ENCODE results near the gene FHL2. TPM values are rescaled to one million over a fixed set of nuclear protein-coding genes. Genes with fewer than 3 reads are reported as not detected.
A peak's percentile ranks its signal among the peaks of the same experiment; 100 is the strongest.

The FHL2 gene
- total and polyA plus RNA-seq, 2 of the 13 experiments (the other 11 are each of a cell fraction or from before 2014, with no cell fraction given), result 1.9 to 74.8 TPM

- peak; percentile 90 for TF ChIP-seq ZNF160 (CRISPR knock-in tag; IDR thresholded peaks at IDR 0.05)
- no peak for TF ChIP-seq NCOA5 (CRISPR knock-in tag; IDR thresholded peaks at IDR 0.05)
- 97% methylated on average over 1 of the region's 1 CpG for WGBS (ENCODE audit: low lambda C conversion rate)
- no peak overlapping the region for H3K4me3 ChIP-seq (replicated peaks in 1 of 3; ENCODE audit: insufficient read depth in 1 of 3, low read depth in 2 of 3, low read length in 3 of 3)
- ATAC-seq (no peak), DNase-seq (ENCODE audit: low spot score) (no peak), FAIRE-seq (no peak)
- H2AFZ ChIP-seq (ENCODE audit: low read length), result no peak overlapping the region
- H3K79me2 ChIP-seq (ENCODE audit: insufficient read depth, low read length), result no peaks in the 10 kb centered on the region
- H3K4me2 ChIP-seq (ENCODE audit: low read depth, low read length), result no peak overlapping the region
- H3K4me1 ChIP-seq (ENCODE audit: insufficient read depth, low read length), result no peaks in the 10 kb centered on the region
- H3K9me3 ChIP-seq (ENCODE audit: low read length), result no peaks in the 10 kb centered on the region
- H3K27me3 ChIP-seq (ENCODE audit: control insufficient read depth in 1 of 2, insufficient read depth in 2 of 2, low read length in 2 of 2), result no peaks in the 10 kb centered on the region
- H3K9ac ChIP-seq (ENCODE audit: insufficient read depth, low read depth, low read length), result no peak overlapping the region
- peaks cover 8 to 55% of the 10 kb centered on the region in 2 experiments for H3K36me3 ChIP-seq (replicated peaks in 1 of 2; ENCODE audit: control insufficient read depth in 1 of 2, insufficient read depth in 2 of 2, low read length in 2 of 2)
- BruUV-seq (replicated peaks), result no TSS peak
- intact Hi-C loops (cut with micrococcal nuclease; ENCODE audit: unreplicated experiment), result no loop called here
- no peak overlapping the region for H3K27ac ChIP-seq (ENCODE audit: extremely low read length, insufficient read depth, low read length)
- ChIA-PET POLR2A (no interaction called here), CTCF (ENCODE audit: low intra/inter-chr PET ratio, low total read pairs) (no interaction called here)
- H4K20me1 ChIP-seq (ENCODE audit: insufficient read depth, low read length), result no peaks in the 10 kb centered on the region
- in situ Hi-C loops (cut with HindIII; ENCODE audit: extremely low pct_ligation_motif_present, low pct_unique_long_range_greater_than_20kb), result no loop called here
Measured at GRCh38 chr2:105357122-105357521, 41.7 kb downstream of the FHL2 start.

DNA sequence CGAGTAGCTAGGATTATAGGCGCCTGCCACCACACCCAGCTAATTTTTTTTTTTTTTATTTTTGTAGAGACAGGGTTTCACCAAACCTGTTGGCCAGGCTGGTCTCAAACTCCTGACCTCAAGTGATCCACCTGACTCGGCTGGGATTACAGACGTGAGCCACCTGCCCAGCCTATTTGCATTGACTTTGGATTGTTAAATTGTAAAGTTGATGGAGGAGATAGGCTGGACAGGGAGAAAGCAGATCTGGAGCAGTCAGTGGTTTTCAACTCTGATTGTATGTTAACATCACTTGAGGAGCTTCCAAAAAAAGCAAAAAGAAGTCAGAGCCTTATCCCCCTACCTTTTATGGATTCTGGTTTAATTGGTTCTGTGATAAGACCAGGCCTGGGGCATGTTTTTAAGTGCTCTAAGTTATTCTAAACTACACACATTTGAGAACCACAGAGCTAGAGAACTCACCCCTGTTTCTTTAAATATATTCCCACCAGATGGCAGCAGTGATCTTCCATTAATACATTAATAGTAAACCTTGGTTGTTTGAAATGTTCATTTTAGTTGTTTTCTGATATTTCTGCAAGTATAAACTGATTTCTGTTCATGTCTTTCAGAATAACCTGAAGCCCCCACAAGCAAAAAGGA lies 54.0 kb downstream of the FHL2 start:
- DNase-seq (ENCODE audit: low spot score), result peak; percentile 58
- peaks cover 14% of the 10 kb centered on the region for H3K4me1 ChIP-seq (ENCODE audit: insufficient read depth, low read length)
- H3K9me3 ChIP-seq (ENCODE audit: low read length), result no peaks in the 10 kb centered on the region
- peaks cover 19% of the 10 kb centered on the region for H3K79me2 ChIP-seq (ENCODE audit: insufficient read depth, low read length)
- BruUV-seq (replicated peaks), result no TSS peak
- no peak overlapping the region for H3K4me2 ChIP-seq (ENCODE audit: low read depth, low read length)
- peak; percentile 79 for FAIRE-seq
- H3K9ac ChIP-seq (ENCODE audit: insufficient read depth, low read depth, low read length), result no peak overlapping the region
- peak; percentile 80 for ATAC-seq
- WGBS (ENCODE audit: low lambda C conversion rate), result 86% methylated on average over 4 of the region's 4 CpGs
- in situ Hi-C loops (cut with HindIII; ENCODE audit: extremely low pct_ligation_motif_present, low pct_unique_long_range_greater_than_20kb), result loop anchor here (25.0 kb wide), 1 partner anchor 842 kb away; the partner anchor contains the start of gene UXS1
- peaks cover 28 to 85% of the 10 kb centered on the region in 2 experiments for H3K36me3 ChIP-seq (replicated peaks in 1 of 2; ENCODE audit: control insufficient read depth in 1 of 2, insufficient read depth in 2 of 2, low read length in 2 of 2)
- no peaks in the 10 kb centered on the region for H4K20me1 ChIP-seq (ENCODE audit: insufficient read depth, low read length)
- ChIA-PET POLR2A (interaction anchor here (1.1 to 1.3 kb wide), 2 partner anchors 15 to 16 kb away, joined by 3 read pairs; partner anchors contain the start of gene TGFBRAP1), CTCF (ENCODE audit: low intra/inter-chr PET ratio, low total read pairs) (interaction anchor here (1.2 to 1.8 kb wide), 2 partner anchors 176 to 201 kb away, joined by 6 to 21 read pairs; no protein-coding TSS in a partner anchor)
- no peaks in the 10 kb centered on the region for H3K27me3 ChIP-seq (ENCODE audit: control insufficient read depth in 1 of 2, insufficient read depth in 2 of 2, low read length in 2 of 2)
- H3K27ac ChIP-seq (ENCODE audit: extremely low read length, insufficient read depth, low read length), result no peak overlapping the region
- no peak overlapping the region for H2AFZ ChIP-seq (ENCODE audit: low read length)
- intact Hi-C loops (cut with micrococcal nuclease; ENCODE audit: unreplicated experiment), result loop anchor here (1.0 kb wide), 2 partner anchors 176 to 200 kb away; no protein-coding TSS in a partner anchor
- no peak overlapping the region for H3K4me3 ChIP-seq (replicated peaks in 1 of 3; ENCODE audit: insufficient read depth in 1 of 3, low read depth in 2 of 3, low read length in 3 of 3)
- TF ChIP-seq SSRP1 (CRISPR knock-in tag; IDR thresholded peaks at IDR 0.05) (no peak), KLF11 (CRISPR knock-in tag; IDR thresholded peaks at IDR 0.05) (no peak), SCMH1 (CRISPR knock-in tag; IDR thresholded peaks at IDR 0.05; ENCODE audit: borderline replicate concordance) (no peak), ZKSCAN1 (IDR thresholded peaks at IDR 0.05; ENCODE audit: low read length) (no peak), HOXA9 (CRISPR knock-in tag; IDR thresholded peaks at IDR 0.05; ENCODE audit: borderline replicate concordance) (no peak), NFIB (CRISPR knock-in tag; IDR thresholded peaks at IDR 0.05; ENCODE audit: borderline replicate concordance) (no peak), ZNF407 (CRISPR knock-in tag; IDR thresholded peaks at IDR 0.05; ENCODE audit: not compliant biosample characterization) (no peak)

All from HepG2 (cell line).